HS-5 (cell line): ENCODE results near the gene OVOL2.
"Not testable (repeated sequence)": the region's sequence is repeated elsewhere in the genome, so short reads cannot be mapped to it uniquely, and the experiment has no call there.

ENCODE experiments used
- DNase-seq: peaks from one replicate; pipeline ENCODE4 v3.0.0-alpha.2; 2012; ENCODE audit warnings: low read depth

Gene OVOL2

DNA sequence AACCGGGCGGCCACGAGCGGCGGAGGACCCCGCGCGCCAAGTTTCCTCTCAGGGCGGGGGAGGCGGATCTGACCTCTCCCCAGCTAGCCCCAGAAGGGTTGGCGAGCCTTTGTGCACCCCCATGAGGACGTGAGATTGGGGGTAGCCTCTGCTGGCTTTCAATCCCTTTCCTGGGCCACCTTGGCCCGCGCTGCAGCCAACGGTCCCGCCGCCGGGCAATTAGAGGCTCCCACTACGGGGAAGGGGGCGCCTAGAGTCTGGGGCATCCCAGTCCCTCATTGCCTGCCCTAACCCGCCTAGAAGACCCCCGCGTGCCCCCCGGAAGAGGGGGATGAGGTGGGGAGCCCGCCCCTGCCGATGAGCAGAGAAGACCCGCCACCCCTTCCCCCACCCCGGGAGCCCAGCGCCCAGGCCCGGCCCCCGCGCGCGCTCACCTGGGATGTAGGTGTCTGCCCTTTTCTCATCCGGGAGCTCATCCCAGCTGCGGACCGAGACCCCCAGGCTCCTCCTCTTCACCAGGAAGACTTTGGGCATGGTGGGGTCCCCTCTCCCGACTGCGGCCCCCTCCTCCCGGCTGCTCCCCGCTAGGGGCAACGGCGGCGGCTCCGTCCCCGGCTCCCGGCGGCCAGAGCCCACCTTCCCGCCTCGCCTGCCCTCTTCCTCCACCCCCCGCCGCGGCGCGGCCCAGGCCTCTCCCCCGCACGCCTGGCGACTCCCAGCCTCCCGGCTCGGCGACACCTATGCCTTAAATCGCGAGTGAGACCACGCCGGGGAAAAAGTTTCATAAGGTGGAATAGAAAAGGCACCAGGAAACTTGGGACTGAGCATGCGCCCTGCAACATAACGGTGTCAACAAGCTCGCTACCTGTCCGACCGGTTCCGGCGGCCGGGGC lies at the start of gene OVOL2:
OVOL2 (minus strand) TSS at position 816 of the 893 bp plus-strand sequence; CDS start at position 534, 282 bp downstream.
- no peak for DNase-seq

DNA sequence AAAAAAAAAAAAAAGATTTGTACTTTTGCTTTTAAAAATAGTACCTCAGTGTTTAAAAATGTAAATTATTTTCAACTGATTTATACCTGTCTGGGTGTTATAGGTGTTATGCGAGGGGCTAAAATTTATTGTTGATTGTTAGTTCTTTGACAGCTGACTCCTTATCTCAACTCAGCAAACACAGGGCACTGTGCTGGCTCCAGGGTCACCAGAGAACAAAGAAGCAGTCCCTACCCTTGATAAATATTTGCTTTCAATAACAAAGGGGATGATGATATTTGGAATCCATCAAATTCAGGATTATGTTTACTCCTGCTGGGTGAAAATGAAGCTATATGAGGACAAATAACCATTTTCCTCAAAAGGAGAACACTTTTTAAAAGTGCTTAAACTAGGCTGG lies 45.8 kb upstream of the OVOL2 start:
- DNase-seq: no peak

DNA sequence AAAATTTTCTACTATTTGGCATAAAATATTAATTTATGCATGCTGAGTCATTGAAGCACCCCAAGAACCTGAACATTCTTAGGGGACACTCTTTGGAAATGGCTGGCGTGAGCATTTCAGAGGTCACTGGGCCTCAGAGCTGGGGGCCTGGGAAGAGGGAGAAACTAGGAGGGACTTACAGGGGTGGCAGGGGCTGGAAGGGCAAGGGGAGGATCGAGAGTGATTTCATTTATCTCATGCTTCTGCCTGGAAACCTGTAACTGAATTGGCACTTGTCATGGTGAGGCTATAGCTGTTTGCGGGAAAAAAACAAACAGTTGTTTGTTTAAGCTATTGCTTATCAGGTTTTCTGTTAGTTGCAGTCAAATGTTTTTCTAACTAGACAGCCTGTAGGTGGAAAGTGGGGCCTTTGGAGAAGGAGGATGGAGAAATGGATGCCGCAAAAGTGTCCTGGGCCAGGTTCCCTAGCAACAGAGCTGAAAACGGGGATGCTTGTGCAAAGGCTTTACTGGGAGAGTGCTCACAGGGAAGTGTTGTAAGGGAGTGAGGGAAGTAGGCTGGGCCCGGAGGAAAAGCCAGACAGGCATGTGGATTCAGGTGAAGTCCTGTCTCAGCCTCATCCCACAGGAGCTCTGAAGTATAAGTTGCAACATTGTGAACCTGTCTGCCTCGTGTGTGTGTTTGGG lies 43.6 kb upstream of the OVOL2 start:
- DNase-seq: no peak

DNA sequence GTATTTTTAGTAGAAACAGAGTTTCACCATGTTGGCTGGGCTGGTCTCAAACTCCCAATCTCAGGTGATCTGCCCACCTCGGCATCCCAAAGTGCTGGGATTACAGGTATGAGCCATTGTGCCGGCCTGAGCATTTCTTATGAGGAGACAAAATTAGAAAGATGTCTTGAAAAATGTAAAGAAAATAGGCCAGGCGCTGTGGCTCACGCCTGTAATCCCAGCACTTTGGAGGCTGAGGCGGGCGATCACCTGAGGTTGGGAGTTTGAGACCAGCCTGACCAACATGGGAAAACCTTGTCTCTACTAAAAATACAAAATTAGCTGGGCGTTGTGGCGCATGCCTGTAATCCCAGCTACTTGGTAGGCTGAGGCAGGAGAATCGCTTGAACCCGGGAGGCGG lies 42.9 kb upstream of the OVOL2 start:
- not testable (repeated sequence) for DNase-seq

DNA sequence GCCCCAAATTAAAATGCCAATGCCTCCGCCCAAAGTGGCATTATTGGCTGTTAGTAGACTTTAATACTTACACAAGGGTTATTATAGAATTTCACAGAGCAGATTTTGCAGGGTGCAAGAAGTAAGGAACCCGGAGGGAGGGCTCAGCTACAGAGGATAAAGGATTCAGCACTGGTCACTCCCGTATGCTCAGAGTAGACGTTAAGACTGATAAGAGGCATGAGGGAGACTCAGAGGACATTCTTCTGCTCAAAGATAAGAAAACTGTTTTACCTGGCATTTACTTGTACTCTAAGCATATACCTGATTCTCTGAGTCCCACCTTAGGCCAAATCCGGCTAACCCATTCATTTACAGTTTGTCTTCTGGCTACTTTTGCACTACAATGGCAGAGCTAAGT lies 36.5 kb upstream of the OVOL2 start:
- no peak for DNase-seq

DNA sequence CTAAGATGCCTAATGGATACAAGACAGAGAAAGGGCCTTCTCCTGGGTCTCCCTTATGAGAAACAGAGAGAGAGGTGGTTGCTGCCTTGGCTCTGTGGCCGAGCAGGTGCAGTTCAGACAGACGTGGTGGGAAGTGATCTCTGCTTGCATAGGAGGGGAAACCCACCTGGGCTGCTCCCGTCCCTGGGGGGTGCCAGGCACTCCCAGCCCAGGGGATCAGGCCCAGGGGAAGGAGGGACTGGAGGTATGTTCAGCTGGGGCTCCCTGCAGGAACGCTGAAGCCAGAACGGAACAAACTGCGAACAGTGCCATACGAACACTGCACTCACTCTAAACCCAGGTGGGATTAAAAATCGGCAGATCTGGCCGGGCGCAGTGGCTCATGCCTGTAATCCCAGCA lies 35.7 kb upstream of the OVOL2 start:
- DNase-seq: no peak

DNA sequence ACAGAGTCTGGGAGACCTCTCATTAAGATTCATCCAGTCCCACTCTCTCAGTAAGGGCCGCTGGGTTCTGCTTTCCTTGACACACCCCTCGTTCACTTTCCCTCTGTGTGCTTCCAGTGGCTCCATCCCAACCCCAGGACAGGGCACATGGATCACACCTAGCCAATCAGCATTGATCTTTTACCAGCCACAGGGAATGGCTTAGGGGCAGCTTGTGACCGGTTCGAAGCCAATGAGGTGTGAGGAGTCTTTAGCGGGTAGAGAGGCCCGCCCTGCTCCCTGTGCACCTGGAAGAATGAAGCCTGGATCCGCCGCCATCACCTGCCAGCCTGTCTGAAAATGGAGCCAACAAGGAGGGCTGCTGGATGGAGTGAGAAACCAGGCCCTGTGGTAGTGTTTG lies 35.2 kb upstream of the OVOL2 start:
- no peak for DNase-seq

DNA sequence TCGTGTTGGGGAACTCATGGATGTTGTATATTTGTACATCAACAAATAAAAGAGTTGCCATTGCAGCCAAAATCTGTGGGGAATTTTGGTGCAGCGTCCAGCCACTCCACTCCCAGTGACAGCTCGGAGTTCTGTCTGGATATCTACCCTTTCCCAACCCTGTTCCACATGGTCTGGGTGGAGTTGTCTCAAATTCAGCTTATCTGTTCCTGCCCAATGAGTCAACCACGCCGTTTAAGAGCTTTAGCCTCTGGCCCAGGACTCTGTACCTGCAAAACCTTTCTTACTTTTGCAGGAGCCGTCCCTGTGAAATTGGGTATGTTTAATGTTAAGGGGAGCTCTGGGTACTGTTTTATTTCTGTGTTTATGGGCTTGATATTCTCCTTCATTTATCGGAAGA lies 33.9 kb upstream of the OVOL2 start:
- no peak for DNase-seq

DNA sequence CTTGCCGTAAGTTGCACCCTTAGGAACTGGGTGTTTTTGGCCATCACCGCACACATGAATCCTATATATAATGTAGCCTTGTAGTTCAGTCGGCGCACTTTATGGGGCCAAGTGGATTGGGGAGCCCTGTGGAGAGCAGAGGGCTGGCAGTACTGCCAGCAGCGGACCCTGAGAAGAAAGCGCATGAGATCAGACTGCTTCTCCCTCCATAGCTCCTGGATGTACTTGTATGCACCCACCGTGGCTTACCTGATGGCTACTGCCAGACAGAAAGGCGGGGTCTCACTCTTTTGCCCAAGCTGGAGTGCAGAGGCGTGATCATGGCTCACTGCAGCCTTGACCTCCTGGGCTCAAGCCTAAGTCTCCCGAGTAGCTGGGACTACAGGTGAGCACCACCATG lies 32.8 kb upstream of the OVOL2 start:
- no peak for DNase-seq

DNA sequence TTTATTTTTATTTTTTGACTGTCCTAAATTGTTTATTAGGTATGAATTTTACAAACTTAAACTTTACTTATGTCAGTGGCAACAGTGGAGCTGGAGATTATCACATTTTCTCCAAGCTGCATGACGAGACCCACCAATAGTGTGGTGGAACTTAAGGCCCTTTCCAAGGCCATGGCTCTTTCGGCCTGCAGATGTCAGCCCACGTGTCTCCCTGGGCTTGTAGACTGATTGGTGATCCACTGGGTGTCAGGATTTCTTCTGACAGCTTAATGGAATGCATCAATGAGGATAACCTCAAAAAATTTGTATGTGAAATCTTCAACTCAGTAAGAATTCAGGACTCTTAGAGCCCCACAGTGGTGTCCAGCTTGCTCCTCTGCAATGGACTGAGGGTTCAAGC lies 32.3 kb upstream of the OVOL2 start:
- DNase-seq: no peak

DNA sequence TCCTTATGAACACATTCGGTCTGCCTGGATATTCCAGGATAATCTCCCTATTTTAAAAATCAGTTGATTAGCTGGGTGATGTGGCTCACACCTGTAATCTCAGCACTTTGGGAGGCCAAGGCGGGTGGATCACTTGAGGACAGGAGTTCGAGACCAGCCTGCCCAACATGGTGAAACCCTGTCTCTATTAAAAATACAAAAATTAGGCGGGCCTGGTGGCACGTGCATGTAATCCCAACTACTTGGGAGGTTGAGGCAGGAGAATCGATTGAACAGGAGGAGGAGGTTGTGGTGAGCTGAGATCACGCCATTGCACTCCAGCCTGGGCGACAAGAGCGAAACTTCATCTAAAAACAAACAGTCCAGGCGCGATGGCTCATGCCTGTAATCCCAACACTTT lies 31.1 kb upstream of the OVOL2 start:
- not testable (repeated sequence) for DNase-seq

DNA sequence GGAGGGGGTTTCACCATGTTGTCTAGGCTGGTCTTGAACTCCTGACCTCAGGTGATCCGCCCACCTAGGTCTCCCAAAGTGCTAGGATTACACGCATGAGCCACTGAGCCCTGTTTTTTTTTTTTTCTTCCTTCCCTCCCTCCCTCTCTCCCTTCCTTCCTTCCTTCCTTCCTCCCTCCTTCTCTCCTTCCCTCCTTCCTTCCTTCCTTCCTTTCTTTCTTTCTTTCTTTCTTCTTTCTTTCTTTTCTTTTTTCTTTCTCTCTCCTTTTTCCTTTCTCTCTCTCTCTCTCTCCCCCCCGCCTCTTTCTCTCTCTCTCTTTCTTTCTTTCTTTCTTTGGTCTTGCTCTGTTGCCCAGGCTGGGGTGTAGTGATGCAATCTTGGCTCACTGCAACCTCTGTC lies 30.6 kb upstream of the OVOL2 start:
- DNase-seq: not testable (repeated sequence)

DNA sequence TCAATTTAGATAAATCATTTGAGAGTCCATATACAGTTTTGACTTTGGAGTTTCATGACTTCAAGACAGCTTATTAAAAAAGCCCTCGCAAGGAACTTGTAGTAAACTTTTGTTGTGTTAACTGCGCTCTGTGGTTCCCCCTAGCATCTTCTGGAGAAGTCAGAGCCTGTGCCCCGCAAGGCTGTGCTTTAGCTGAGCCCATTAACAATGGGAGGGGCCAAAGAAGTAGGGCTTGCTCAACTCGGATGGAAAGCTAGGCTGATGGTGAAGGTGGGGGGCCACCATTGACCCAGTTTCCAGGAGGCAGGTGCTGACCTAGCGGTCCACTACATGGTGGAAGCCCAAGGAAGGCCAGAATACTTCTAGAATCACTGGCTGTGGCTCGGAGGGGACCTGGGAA lies 29.3 kb upstream of the OVOL2 start:
- no peak for DNase-seq

DNA sequence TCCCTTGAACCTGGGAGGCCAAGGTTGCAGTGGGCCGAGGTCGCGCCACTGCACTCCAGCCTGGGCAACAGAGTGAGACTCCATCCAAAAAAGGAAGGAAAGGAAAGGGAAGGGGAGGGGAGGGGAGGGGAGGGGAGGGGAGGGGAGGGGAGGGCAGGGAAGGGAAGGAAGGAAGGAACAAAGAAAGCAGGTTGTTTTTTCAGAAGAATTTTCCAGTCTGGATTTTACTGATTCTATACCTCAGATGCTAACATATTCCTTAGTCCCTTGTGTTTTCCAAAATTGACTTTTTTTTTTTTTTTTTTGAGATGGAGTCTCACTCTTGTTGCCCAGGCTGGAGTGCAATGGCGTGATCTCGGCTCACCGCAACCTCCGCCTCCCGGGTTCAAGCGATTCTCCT lies 23.1 kb upstream of the OVOL2 start:
- DNase-seq: not testable (repeated sequence)

DNA sequence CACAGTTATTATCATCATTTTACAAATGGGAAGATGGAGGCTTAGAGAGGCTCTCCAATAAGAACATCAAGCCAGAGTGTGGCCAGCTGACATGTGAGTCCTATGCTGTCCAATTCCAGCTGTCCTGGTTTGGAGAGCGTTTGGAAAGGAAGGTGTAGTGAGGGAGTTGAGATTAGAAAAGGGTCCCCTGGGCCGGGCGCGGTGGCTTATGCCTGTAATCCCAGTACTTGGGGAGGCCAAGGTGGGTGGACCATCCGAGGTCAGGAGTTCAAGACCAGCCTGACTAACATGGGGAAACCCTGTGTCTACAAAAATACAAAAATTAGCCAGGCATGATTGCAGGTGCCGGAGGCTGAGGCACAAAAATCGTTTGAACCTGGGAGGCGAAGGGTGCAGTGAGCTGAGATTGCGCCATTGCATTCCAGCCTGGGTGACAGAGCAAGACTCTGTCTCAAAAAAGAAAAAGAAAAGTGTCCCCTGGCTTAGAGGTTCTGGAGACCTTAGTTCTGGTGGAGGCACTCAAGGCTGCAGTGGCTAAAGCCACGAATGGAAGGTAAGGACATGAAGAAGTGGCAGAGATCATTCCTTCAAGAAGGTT lies 22.1 kb upstream of the OVOL2 start:
- DNase-seq: no peak

DNA sequence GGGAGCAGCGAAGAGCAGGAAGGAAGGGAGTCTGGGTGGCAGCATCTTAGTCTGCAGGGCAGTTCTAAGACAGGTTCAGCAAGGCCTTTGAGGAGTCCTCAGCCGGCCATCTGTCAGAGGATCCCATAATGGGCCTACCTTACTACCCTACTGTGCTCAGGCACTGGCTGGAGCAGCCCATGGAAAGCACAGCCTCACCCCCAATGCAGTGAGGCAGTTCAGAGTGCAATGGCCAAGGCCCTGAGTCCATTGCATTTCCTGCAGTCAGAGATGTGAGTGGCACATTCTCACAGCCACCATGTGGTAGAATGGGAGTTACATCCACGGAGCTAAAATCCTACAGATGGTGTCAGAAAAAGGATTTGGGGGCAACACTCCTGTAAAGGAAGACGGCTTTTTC lies 19.4 kb upstream of the OVOL2 start:
- DNase-seq: no peak

DNA sequence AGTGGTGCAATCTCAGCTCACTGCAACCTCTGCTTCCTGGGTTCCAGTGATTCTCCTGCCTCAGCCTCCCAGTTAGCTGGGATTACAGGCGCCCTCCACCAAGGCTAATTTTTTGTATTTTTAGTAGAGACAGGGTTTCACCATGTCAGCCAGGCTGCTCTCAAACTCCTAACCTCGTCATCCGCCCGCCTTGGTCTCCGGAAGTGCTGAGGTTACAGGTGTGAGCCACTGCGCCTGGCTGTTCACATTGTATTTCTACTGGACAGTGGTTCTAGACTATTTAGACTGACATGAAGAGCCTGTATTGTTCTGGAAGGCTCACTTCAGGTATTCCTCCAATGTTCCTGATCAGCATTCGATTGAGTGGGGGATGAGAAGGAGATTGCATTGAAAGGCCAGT lies 14.8 kb upstream of the OVOL2 start:
- no peak for DNase-seq

DNA sequence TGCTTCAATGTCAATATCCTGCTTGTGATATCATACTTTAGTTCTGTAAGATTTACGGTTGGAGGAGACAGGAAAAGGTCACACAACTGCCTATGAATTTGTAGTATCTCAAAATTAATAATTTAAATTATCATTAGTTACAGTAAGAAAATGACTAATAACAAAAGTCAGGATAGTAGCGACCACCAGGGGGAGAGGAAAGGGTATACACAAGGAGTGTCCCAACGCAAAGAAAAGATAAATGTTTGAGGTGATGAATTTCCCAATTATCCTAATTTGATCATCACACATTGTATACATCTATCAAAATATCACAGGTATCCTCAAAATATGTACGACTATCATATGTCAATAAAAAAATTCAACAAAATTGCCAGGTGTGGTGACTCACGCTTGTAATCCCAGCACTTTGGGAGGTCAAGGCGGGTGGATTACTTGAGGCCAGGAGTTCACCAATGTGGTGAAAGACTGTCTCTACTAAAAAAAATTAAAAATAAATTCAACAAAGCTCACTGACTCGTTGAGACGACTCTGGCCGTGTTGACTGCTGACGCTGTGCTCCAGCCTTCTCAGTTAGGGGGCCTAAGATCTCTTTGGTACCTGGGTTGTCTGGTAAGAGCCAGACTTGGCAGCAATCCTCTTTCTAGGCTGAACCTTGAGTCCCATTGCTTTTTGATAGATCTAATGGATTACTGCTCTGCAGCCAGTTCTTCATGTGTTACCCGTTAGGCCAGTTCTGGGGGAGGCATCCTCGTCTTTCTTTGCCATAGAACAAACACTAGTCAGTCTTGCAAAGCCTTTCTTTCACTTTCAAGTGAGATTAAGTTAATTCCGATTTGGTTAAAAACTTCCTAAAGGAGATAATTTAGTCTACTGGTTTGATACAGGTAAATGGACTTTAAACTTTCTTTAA lies 9.0 kb upstream of the OVOL2 start:
- no peak for DNase-seq

DNA sequence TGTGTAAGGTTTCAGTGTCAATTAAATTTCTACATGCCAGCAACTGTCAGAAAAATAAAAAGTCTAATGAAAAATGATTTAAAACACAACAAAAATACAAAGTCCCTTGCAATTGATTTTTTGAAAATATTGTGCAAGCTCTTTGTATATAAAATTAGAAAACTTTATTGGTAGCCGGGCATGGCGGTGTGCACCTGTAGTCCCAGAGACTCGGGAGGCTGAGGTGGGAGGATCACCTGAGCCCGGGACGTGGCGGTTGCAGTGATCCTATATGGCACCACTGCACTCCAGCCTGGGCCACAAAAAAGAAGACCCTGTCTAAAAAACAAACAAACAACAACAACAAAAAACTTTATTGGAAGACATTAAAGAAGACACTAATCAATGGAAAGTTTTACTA lies 6.0 kb upstream of the OVOL2 start:
- DNase-seq: no peak

DNA sequence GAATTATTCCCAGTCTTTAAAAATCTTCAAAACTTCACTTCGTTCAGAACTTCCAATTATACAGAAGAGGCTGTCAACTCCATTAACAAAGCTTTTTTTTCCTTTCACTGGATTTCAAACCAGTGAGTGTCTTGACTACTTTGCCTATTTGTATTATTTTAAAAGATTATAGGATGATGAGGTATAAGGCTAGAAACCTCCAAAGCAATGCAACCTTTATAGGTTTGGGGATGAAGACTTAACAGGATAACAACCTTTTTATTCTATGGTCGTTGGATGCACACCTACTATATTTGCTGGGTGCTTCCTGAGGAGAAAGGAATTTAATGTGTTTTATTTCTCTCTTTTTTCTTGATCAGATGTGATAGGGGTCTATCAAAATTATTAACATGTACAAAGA lies 1.9 kb upstream of the OVOL2 start:
- DNase-seq: no peak

DNA sequence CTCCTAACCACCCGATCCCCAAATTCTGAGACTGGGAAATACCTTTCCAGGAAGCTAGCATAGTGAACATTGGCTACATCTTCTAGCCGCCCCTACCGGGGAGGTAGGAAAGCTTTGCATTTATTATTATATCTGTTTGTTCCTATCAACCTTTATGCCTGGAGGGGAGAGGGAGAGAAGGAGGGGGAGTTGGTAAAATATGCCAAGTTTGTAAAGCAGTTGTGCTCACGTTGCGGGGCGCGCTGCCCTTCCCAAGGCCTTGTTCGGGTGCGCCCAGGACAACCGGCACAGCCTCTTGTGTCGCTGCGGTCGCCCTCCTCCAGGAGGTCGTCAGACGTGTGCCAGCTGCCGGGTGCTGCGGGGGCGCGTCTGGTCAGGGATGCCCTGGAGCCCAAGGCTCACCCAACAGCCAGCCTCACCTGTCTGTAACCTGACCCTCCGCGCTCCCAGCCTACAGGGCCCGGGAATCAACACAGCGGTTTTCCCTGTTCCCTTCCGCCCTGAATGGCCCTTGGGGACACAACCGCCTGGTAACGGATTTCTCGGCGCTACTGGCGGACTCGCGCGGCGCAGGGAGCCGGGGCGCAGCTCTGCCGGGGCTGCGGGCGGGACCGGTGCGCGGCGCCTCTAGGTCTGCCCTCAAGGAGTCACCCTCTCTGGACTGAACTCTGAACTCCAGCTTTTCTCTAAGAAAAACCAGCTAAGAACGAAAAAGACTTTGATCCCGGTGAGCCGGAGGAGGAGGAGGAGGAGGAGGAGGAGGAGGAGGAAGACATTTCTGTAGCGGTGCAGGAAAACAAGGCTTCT lies 1.1 kb upstream of the OVOL2 start:
- no peak for DNase-seq
